Gastrocnemius medialis (tissue), 4 donors: Measurements from ENCODE around the gene TAAR6. TPM values are rescaled to one million over a fixed set of nuclear protein-coding genes. Genes with fewer than 3 reads are reported as not detected.

Experiments used
- ATAC-seq, 2 donors: fragments of 150-250 bp; one replicate each; pipeline ENCODE4 v1.9.1; 2016
- DNase-seq, 2 donors: peaks; one replicate each; pipeline ENCODE4 v3.0.0-alpha.2; 2019
- H3K27ac ChIP-seq, 4 donors: fragments of 200-600 bp; sonication (generic); 1 replicate in 1 of 4; 2 replicates in 3 of 4; pipeline ENCODE4 v1.5.1; 2016 to 2018; ENCODE audit warnings: mild to moderate bottlenecking in 2 of 4, moderate library complexity in 1 of 4
- H3K27me3 ChIP-seq, 3 donors: fragments of 200-600 bp; sonication (generic) in 2 of 3; 1 replicate in 1 of 3; 2 replicates in 2 of 3; pipeline versions ENCODE4 v1.5.1 to v1.6.0; 2016 to 2019; ENCODE audit warnings: mild to moderate bottlenecking in 1 of 3, moderate library complexity in 1 of 3
- H3K36me3 ChIP-seq, 2 donors: fragments of 200-600 bp; sonication (generic) in 1 of 2; one replicate each; pipeline ENCODE4 v1.5.1; 2017 to 2018
- H3K4me1 ChIP-seq, 2 donors: fragments of 200-600 bp; sonication (generic) in 1 of 2; one replicate each; pipeline ENCODE4 v1.5.1; 2016 to 2017; ENCODE audit warnings: mild to moderate bottlenecking in 2 of 2
- H3K4me3 ChIP-seq, 4 donors: fragments of 200-600 bp; sonication (generic) in 3 of 4; 1 replicate in 1 of 4; 2 replicates in 3 of 4; pipeline ENCODE4 v1.5.1; 2016 to 2019; ENCODE audit warnings: mild to moderate bottlenecking in 2 of 4
- H3K9me3 ChIP-seq, 3 donors: fragments of 200-600 bp; sonication (generic) in 2 of 3; 1 replicate in 1 of 3; 2 replicates in 2 of 3; pipeline ENCODE4 v1.5.1; 2016 to 2019
- CTCF ChIP-seq, 5 experiments: fragments of 450-650 bp in 3 of 5; fragments of 200-600 bp in 2 of 5; sonication (generic) in 2 of 5; IDR thresholded peaks in 4 of 5; conservative IDR thresholded peaks in 1 of 5; 1 replicate in 4 of 5; 2 replicates in 1 of 5; pipeline ENCODE4 v1.5.1; 2016 to 2019; ENCODE audit warnings: antibody characterized with exemption in 5 of 5, mild to moderate bottlenecking in 3 of 5, moderate library complexity in 3 of 5
- POLR2A ChIP-seq, 2 donors: fragments of 450-650 bp; IDR thresholded peaks; one replicate each; pipeline ENCODE4 v1.6.1; 2017; ENCODE audit warnings: antibody characterized with exemption in 2 of 2, mild to moderate bottlenecking in 2 of 2, moderate library complexity in 2 of 2
- in situ Hi-C, 4 donors: fragments of 200-750 bp; cut with MboI; loops; one replicate each; pipeline versions ENCODE4 v1.15.0 to v1.8.0; 2017; ENCODE audit warnings: low sequenced_read_pairs in 4 of 4
- intact Hi-C: fragments of 100-400 bp; cut with DNase I; formaldehyde crosslinking; loops from one replicate; pipeline ENCODE4 v1.15.1; 2023; ENCODE audit warnings: low total_unique reads
- total RNA-seq, 4 donors: library from RNA; depleted of rRNA; stranded (reverse); fragments of >200 nt; gene quantifications; one replicate each; pipeline versions ENCODE4 v1.1.0 to v1.2.3, GENCODE V29; 2016

Gene TAAR6
- total RNA-seq, 4 donors from 2014 or later = not detected

- no peaks in the 10 kb centered on the region for H3K4me1 ChIP-seq
- TF ChIP-seq CTCF (IDR thresholded peaks at IDR 0.05 in 4 of 5, conservative IDR thresholded peaks at IDR 0.05 in 1 of 5) (no peak), POLR2A (IDR thresholded peaks at IDR 0.05) (no peak)
- no peak overlapping the region for H3K4me3 ChIP-seq
- DNase-seq (no peak), ATAC-seq (no peak)
- in situ Hi-C loops (no loop called here), intact Hi-C loops (no loop called here)
- no peak overlapping the region for H3K27ac ChIP-seq
- no peaks in the 10 kb centered on the region for H3K36me3 ChIP-seq
- no peaks in the 10 kb centered on the region for H3K9me3 ChIP-seq
- H3K27me3 ChIP-seq = no peaks in the 10 kb centered on the region
Observed at GRCh38 chr6:132584698-132585097, 14.6 kb downstream of the TAAR6 start.

GRCh38 chr6:132587424-132587823 lies 17.3 kb downstream of the TAAR6 start:
- intact Hi-C loops = no loop called here
- H3K4me3 ChIP-seq = no peak overlapping the region
- in situ Hi-C loops = no loop called here
- H3K4me1 ChIP-seq = no peaks in the 10 kb centered on the region
- H3K36me3 ChIP-seq = no peaks in the 10 kb centered on the region
- H3K27me3 ChIP-seq = no peaks in the 10 kb centered on the region
- TF ChIP-seq POLR2A (IDR thresholded peaks at IDR 0.05) (no peak), CTCF (IDR thresholded peaks at IDR 0.05 in 4 of 5, conservative IDR thresholded peaks at IDR 0.05 in 1 of 5) (no peak)
- no peak for ATAC-seq
- no peaks in the 10 kb centered on the region for H3K9me3 ChIP-seq
- H3K27ac ChIP-seq = no peak overlapping the region
- DNase-seq = no peak

GRCh38 chr6:132589454-132589853 lies 19.3 kb downstream of the TAAR6 start, which contains the start of gene TAAR5:
TSS of gene TAAR5 (minus strand) at chr6:132589741. CDS start at chr6:132589686, 55 bp downstream.
- in situ Hi-C loops = no loop called here
- TF ChIP-seq CTCF (IDR thresholded peaks at IDR 0.05 in 4 of 5, conservative IDR thresholded peaks at IDR 0.05 in 1 of 5) (no peak), POLR2A (IDR thresholded peaks at IDR 0.05) (no peak)
- Histone ChIP-seq H3K4me3 (no peak within 1 kb of the TSS), H3K9me3 (no peaks in the 10 kb centered on the region), H3K27me3 (no peaks in the 10 kb centered on the region), H3K27ac (no peak within 1 kb of the TSS), H3K36me3 (no peaks in the 10 kb centered on the region), H3K4me1 (no peaks in the 10 kb centered on the region)
- DNase-seq (no peak), ATAC-seq (no peak)
- intact Hi-C loops = no loop called here

- in situ Hi-C loops (no loop called here), intact Hi-C loops (no loop called here)
- no peak for DNase-seq
- ATAC-seq = no peak
- no peak overlapping the region for H3K27ac ChIP-seq
- H3K27me3 ChIP-seq = no peaks in the 10 kb centered on the region
- H3K4me1 ChIP-seq = no peaks in the 10 kb centered on the region
- H3K4me3 ChIP-seq = no peak overlapping the region
- no peaks in the 10 kb centered on the region for H3K36me3 ChIP-seq
- H3K9me3 ChIP-seq = no peaks in the 10 kb centered on the region
- TF ChIP-seq CTCF (IDR thresholded peaks at IDR 0.05 in 4 of 5, conservative IDR thresholded peaks at IDR 0.05 in 1 of 5) (no peak), POLR2A (IDR thresholded peaks at IDR 0.05) (no peak)
Observed at GRCh38 chr6:132590362-132590761, 20.2 kb downstream of the TAAR6 start.

- DNase-seq (no peak), ATAC-seq (no peak)
- Histone ChIP-seq H3K4me3 (no peak overlapping the region), H3K4me1 (no peaks in the 10 kb centered on the region), H3K27ac (no peak overlapping the region), H3K9me3 (no peaks in the 10 kb centered on the region), H3K36me3 (no peaks in the 10 kb centered on the region), H3K27me3 (no peaks in the 10 kb centered on the region)
- in situ Hi-C loops (no loop called here), intact Hi-C loops (no loop called here)
- TF ChIP-seq POLR2A (IDR thresholded peaks at IDR 0.05) (no peak), CTCF (IDR thresholded peaks at IDR 0.05 in 4 of 5, conservative IDR thresholded peaks at IDR 0.05 in 1 of 5) (no peak)
Observed at GRCh38 chr6:132592855-132593254, 22.7 kb downstream of the TAAR6 start.
